ENCODE measurements around the gene HOXA5. TPM values are rescaled to one million over a fixed set of nuclear protein-coding genes. Genes with fewer than 3 reads are reported as not detected.
A peak's percentile ranks its signal among the peaks of the same experiment; 100 is the strongest.

HOXA5 gene
- total and polyA plus RNA-seq, 5 donors from 2014 or later = not detected

DNA sequence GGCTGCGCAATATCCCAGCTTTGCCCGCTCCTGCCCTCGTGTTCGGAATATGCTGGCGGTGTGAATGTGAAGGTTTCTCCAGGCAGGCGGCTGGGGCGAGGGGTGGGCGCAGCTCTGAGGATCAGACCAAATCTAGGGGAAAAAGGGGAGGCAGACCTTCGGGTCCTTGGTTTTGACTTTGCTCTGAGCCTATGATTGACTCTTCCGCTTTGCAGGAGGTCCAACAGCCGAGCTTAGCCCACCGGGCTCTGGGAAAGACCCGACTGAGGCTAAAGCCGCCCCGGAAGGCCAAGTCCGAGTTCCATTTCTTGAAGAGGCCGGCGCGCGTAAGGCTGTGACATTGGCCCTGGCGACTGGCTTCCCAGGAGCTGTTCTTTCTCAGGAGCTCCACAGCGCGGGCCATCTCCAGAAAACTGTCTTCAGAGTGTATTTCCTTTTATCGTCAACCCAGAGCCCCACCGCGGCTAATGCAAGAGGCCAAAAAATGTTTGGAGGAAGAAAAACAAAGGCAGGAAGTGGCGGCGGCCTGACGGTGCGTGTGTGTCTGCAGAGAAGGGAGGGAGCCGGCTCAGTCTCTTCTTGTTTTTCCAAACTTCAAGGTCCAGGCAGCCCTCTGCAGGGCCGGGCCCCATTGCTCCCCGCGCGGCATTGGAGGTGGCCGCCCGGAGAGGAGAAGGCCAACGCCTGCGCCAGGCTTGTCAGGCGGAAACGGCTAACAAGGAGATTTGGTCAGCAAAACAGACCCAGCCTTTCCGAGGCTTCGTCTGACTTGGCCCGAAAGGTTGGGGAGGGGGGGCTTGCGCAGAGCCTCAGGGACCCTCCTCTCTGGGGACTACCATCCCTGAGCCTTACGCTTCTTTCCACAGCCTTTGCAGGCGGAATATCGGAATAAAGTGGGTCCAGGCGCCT lies 45.2 kb upstream of the HOXA5 start:
- ATAC-seq (ENCODE audit: low read depth in 2 of 2) (peak; percentile 32 to 53), DNase-seq (peak in 1 of 3 donors; percentile 69)
- Histone ChIP-seq H3K27ac (ENCODE audit: insufficient read depth, low read length, poor library complexity, severe bottlenecking) (no peak overlapping the region), H3K4me3 (ENCODE audit: low read depth, low read length) (no peak overlapping the region), H3K4me1 (ENCODE audit: control insufficient read depth, insufficient read depth, low read length, poor library complexity, severe bottlenecking) (peaks cover 67% of the 10 kb centered on the region), H3K36me3 (ENCODE audit: control insufficient read depth, insufficient read depth, low read length) (no peaks in the 10 kb centered on the region), H3K27me3 (ENCODE audit: control insufficient read depth, insufficient read depth, low read length) (peaks cover 63% of the 10 kb centered on the region), H3K9me3 (ENCODE audit: control insufficient read depth in 2 of 2, low read length in 2 of 2) (peaks cover 3 to 7% of the 10 kb centered on the region in 2 experiments)
- Mint-ChIP-seq H3K27me3 (peaks cover 95% of the 10 kb centered on the region), H3K9me3 (peaks cover 0 to 15% (median 0%) of the 10 kb centered on the region in 7 donors), H3K36me3 (no peaks in the 10 kb centered on the region), H3K27ac (peak overlapping the region in 2 of 3 donors; percentile 38 to 75), H3K4me1 (peaks cover 18 to 83% (median 44%) of the 10 kb centered on the region in 4 donors), H3K4me3 (peak overlapping the region; percentile 76 to 93 (median 82))

DNA sequence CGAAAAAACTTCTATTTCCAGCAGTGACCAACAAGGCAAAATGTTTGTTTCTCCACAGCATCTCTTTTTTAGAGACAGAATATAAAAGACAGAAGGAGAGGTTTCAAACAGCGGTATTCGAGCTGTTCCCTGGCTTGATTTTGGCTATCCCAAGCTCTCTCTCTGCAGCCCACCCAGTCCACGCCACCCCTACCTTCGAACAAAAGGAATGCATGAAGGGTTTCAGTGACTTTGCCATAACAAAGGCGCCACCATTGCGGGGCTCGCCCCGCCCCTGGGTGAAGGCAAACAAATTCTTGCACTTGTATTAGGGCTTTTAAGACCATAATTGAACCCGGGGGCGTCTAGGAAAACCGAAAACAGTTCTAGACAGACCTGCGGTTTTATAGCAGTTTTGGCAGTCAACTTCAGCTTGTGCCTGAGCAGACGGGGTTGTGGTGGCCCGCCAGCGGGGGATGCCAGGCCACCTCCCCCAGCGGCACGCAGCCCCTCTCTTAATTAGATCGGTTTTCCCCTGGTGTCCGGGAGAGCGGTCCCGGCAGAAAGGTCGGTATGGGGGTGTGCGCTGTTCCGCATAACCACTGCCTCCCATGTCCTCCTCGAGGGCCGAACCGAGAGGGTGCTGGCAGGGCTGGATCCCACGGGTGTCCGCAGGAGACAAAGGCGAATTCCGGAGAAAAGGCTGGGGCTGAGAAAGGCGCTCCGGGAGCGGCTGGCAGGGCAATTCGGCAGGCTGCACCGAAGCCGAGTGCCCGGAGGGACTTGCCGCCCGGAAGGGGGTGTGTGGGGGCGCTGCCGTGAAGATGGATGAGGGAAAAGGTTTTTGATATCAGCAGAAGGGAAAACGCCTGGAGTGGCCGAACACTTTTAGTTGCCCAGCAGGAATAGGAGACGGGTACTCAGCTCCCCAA lies 44.2 kb upstream of the HOXA5 start:
- Mint-ChIP-seq H3K9me3 (peaks cover 0 to 15% (median 0%) of the 10 kb centered on the region in 7 donors), H3K27me3 (peaks cover 95% of the 10 kb centered on the region), H3K4me1 (peaks cover 15 to 81% (median 44%) of the 10 kb centered on the region in 4 donors), H3K27ac (peak overlapping the region; percentile 38 to 75 (median 66)), H3K36me3 (no peaks in the 10 kb centered on the region), H3K4me3 (peak overlapping the region; percentile 76 to 93 (median 88))
- Histone ChIP-seq H3K4me1 (ENCODE audit: control insufficient read depth, insufficient read depth, low read length, poor library complexity, severe bottlenecking) (peaks cover 63% of the 10 kb centered on the region), H3K4me3 (ENCODE audit: low read depth, low read length) (no peak overlapping the region), H3K27me3 (ENCODE audit: control insufficient read depth, insufficient read depth, low read length) (peaks cover 60% of the 10 kb centered on the region), H3K9me3 (ENCODE audit: control insufficient read depth in 2 of 2, low read length in 2 of 2) (peaks cover 3 to 7% of the 10 kb centered on the region in 2 experiments), H3K27ac (ENCODE audit: insufficient read depth, low read length, poor library complexity, severe bottlenecking) (no peak overlapping the region), H3K36me3 (ENCODE audit: control insufficient read depth, insufficient read depth, low read length) (no peaks in the 10 kb centered on the region)
- ATAC-seq (ENCODE audit: low read depth in 2 of 2) (no peak), DNase-seq (no peak)

DNA sequence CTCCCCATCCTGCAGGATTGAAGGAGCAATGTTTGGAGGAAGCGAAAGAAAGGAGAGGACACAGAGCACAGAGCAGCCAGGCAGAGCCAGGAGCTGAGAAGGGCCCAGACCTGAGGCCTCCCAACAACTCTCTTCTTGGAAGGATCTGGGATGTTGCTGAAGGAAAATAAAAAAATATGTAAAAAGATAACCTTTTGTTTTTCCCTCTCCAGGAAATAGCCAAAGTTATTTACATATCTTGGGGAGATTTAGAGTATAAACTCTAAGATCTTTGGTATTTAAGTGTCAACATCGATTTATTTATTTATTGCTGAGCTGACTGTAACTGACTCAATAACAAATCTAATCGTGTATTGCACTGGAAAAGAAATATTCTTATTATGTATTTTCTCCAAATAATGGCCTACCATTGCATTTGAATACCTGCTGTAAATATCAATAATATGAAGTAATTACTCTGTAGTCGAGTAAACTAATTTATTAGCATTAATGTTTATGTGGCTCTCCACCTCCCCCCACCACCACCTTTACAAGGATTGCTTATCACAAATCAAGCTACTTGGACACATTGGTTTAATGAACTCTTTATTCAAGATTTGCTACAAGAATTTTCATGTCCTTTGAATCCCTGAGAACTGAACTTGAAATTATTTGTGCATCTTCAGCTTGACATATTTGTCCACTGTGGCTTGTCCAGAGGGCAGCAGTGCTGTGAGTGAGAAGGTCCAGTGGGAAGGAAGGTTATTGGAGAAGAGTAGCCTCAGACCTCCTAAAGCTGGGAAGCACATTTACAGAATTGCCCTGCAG lies 43.4 kb upstream of the HOXA5 start:
- Mint-ChIP-seq H3K27me3 (peaks cover 97% of the 10 kb centered on the region), H3K4me1 (peaks cover 15 to 74% (median 44%) of the 10 kb centered on the region in 4 donors), H3K4me3 (peak overlapping the region; percentile 39 to 90 (median 82)), H3K36me3 (no peaks in the 10 kb centered on the region), H3K27ac (peak overlapping the region in 1 of 3 donors; percentile 89), H3K9me3 (peaks cover 0 to 15% (median 0%) of the 10 kb centered on the region in 7 donors)
- DNase-seq (no peak), ATAC-seq (ENCODE audit: low read depth in 2 of 2) (no peak)
- Histone ChIP-seq H3K36me3 (ENCODE audit: control insufficient read depth, insufficient read depth, low read length) (no peaks in the 10 kb centered on the region), H3K4me3 (ENCODE audit: low read depth, low read length) (no peak overlapping the region), H3K9me3 (ENCODE audit: control insufficient read depth in 2 of 2, low read length in 2 of 2) (peaks cover 3 to 7% of the 10 kb centered on the region in 2 experiments), H3K27ac (ENCODE audit: insufficient read depth, low read length, poor library complexity, severe bottlenecking) (no peak overlapping the region), H3K4me1 (ENCODE audit: control insufficient read depth, insufficient read depth, low read length, poor library complexity, severe bottlenecking) (peaks cover 54% of the 10 kb centered on the region), H3K27me3 (ENCODE audit: control insufficient read depth, insufficient read depth, low read length) (peaks cover 64% of the 10 kb centered on the region)

DNA sequence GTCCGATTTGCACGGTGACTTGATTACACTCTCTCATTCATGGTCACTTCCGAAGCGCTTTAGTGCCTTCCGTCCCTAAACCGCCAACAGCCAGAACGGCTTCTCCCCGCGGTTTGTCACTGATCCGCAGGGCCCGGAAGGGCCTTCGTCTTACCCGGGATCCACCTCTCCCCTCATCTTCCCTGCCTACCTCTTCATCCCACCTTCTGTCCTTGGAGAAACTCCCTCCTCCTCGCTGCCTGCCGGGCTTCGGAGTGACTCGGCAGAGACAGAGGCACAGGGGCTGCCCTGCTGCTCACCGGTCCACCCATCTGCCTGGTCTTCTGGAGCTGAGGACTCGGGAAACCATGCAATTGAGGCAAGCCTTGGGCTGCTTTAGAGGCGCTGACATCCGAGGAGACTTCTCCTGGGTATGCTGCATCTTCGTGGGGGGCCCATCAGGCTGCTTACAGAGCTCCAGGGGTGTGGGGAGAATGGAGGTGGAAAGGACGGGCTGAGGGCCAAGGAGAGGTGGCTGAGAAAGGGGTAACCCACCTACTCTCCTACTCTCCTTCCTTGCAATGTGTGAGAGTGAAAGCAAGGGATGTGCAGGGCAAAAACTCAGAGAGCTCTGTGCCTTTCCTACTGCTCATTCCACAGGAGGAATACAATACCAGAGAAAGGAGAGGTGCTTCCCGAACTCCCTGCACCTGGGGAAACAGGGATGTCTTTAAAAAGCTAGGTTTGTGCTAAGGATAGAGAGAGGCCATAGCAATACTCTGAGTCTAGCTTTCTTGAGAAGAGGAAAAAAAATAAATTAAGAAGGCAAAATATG lies 42.6 kb upstream of the HOXA5 start:
- H3K4me1 Mint-ChIP-seq = peaks cover 15 to 69% (median 43%) of the 10 kb centered on the region in 4 donors
- H3K36me3 Mint-ChIP-seq = no peaks in the 10 kb centered on the region
- ATAC-seq (ENCODE audit: low read depth in 2 of 2) (no peak), DNase-seq (no peak)
- H3K27me3 Mint-ChIP-seq = peaks cover 97% of the 10 kb centered on the region
- H3K4me3 ChIP-seq (ENCODE audit: low read depth, low read length) = no peak overlapping the region
- H3K27ac ChIP-seq (ENCODE audit: insufficient read depth, low read length, poor library complexity, severe bottlenecking) = no peak overlapping the region
- no peaks in the 10 kb centered on the region for H3K36me3 ChIP-seq (ENCODE audit: control insufficient read depth, insufficient read depth, low read length)
- H3K27me3 ChIP-seq (ENCODE audit: control insufficient read depth, insufficient read depth, low read length) = peaks cover 57% of the 10 kb centered on the region
- H3K27ac Mint-ChIP-seq = peak overlapping the region in 2 of 3 donors; percentile 57 to 89
- H3K4me1 ChIP-seq (ENCODE audit: control insufficient read depth, insufficient read depth, low read length, poor library complexity, severe bottlenecking) = peaks cover 52% of the 10 kb centered on the region
- peaks cover 0 to 15% (median 0%) of the 10 kb centered on the region in 7 donors for H3K9me3 Mint-ChIP-seq
- peak overlapping the region; percentile 78 to 90 (median 82) for H3K4me3 Mint-ChIP-seq
- H3K9me3 ChIP-seq (ENCODE audit: control insufficient read depth in 2 of 2, low read length in 2 of 2) = peaks cover 3 to 7% of the 10 kb centered on the region in 2 experiments

DNA sequence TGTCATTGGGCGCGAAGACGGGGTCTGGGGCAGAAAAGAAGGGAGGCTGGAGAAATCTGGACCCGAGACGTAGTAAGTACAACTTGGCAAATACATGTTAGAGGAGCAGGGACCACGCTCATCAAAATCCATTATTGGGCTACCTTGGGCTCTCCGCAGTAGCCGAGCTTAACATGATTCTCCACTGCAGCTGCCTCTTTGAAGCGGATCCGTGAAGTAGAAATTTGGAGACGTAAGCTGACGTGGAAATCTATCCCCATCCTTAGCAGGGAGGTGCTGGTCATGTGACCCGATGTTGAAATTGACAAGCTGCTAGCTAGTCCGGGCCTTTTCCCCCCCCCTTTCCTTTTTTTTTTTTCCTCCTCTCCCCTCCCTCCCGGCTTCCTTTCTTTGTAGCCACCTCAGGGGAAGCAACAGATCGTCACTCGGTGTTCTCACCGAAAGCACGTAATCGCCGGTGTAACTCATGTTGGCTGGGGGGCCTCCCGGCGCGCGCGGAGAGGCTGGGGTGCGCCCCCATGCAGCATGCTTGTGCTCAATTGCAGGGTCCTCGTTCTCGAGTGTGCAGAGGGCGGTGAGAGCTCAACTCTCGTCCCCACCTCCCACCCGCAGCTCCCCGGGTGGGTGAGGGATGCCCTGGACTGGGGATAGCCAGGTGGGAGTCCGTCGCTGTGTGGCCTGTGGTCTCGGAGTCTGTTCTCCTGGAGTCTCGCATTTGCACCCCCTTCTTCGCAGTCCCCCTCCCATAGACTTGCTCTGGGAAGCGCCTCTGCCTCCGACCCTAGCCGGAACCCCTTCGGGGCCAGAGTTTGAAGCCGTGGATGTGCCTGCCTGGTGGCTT lies 41.8 kb upstream of the HOXA5 start, which contains the start of gene HOXA11:
TSS of gene HOXA11 (minus strand) at position 220 of the 841 bp plus-strand sequence. CDS start at position 132, 88 bp downstream.
- Histone ChIP-seq H3K36me3 (ENCODE audit: control insufficient read depth, insufficient read depth, low read length) (no peaks in the 10 kb centered on the region), H3K4me1 (ENCODE audit: control insufficient read depth, insufficient read depth, low read length, poor library complexity, severe bottlenecking) (peaks cover 52% of the 10 kb centered on the region), H3K4me3 (ENCODE audit: low read depth, low read length) (peak within 1 kb of the TSS; percentile 37), H3K27me3 (ENCODE audit: control insufficient read depth, insufficient read depth, low read length) (peaks cover 49% of the 10 kb centered on the region), H3K27ac (ENCODE audit: insufficient read depth, low read length, poor library complexity, severe bottlenecking) (no peak within 1 kb of the TSS), H3K9me3 (ENCODE audit: control insufficient read depth in 2 of 2, low read length in 2 of 2) (peaks cover 3 to 7% of the 10 kb centered on the region in 2 experiments)
- no peak for DNase-seq
- Mint-ChIP-seq H3K4me3 (peak within 1 kb of the TSS; percentile 81 to 91 (median 87)), H3K4me1 (peaks cover 15 to 67% (median 43%) of the 10 kb centered on the region in 4 donors), H3K27me3 (peaks cover 95% of the 10 kb centered on the region), H3K27ac (peak within 1 kb of the TSS; percentile 34 to 57 (median 57)), H3K36me3 (no peaks in the 10 kb centered on the region), H3K9me3 (peaks cover 0 to 15% (median 0%) of the 10 kb centered on the region in 7 donors)
- peak in 1 of 2 donors; percentile 8 for ATAC-seq (ENCODE audit: low read depth in 2 of 2)
